ENCODE measurements around the gene ATP1A2.

ATP1A2 gene

GRCh38 chr1:160154790-160155189 is 39.2 kb downstream of the ATP1A2 start:
- no peak for DNase-seq

- DNase-seq, result no peak
These were observed 40.8 kb downstream of the ATP1A2 start for GRCh38 chr1:160156361-160156760.

GRCh38 chr1:160157174-160157573 is 41.6 kb downstream of the ATP1A2 start:
- DNase-seq, result no peak

GRCh38 chr1:160158031-160158430 is 42.5 kb downstream of the ATP1A2 start:
- no peak for DNase-seq

- no peak for DNase-seq
These were observed 43.0 kb downstream of the ATP1A2 start for GRCh38 chr1:160158534-160158933.

- no peak for DNase-seq
These were observed 44.3 kb downstream of the ATP1A2 start for GRCh38 chr1:160159846-160160245.

GRCh38 chr1:160161965-160162705 is 46.6 kb downstream of the ATP1A2 start:
- DNase-seq, result no peak

- DNase-seq, result no peak
These were observed 47.4 kb downstream of the ATP1A2 start for GRCh38 chr1:160162931-160163330.

- no peak for DNase-seq
These were observed 48.1 kb downstream of the ATP1A2 start for GRCh38 chr1:160163615-160164014.

- DNase-seq, result no peak
These were observed 48.6 kb downstream of the ATP1A2 start for GRCh38 chr1:160164121-160164520.

GRCh38 chr1:160166166-160166868 is 50.8 kb downstream of the ATP1A2 start:
- DNase-seq, result no peak

- no peak for DNase-seq
These were observed 51.5 kb downstream of the ATP1A2 start for GRCh38 chr1:160167056-160167455.

- no peak for DNase-seq
These were observed 52.0 kb downstream of the ATP1A2 start for GRCh38 chr1:160167580-160167979.

- no peak for DNase-seq
These were observed 52.5 kb downstream of the ATP1A2 start for GRCh38 chr1:160168016-160168415.

GRCh38 chr1:160168609-160169369 is 53.2 kb downstream of the ATP1A2 start:
- DNase-seq, result no peak

GRCh38 chr1:160169553-160170399 is 54.2 kb downstream of the ATP1A2 start:
- no peak for DNase-seq

GRCh38 chr1:160171354-160171753 is 55.8 kb downstream of the ATP1A2 start:
- DNase-seq, result no peak

GRCh38 chr1:160171980-160172379 is 56.4 kb downstream of the ATP1A2 start:
- DNase-seq, result no peak

- DNase-seq, result no peak
These were observed 61.7 kb downstream of the ATP1A2 start for GRCh38 chr1:160177231-160177630.

- no peak for DNase-seq
These were observed 62.1 kb downstream of the ATP1A2 start for GRCh38 chr1:160177667-160178066.

- DNase-seq, result no peak
These were observed 63.2 kb downstream of the ATP1A2 start for GRCh38 chr1:160178731-160179130.

GRCh38 chr1:160179336-160179735 is 63.8 kb downstream of the ATP1A2 start:
- DNase-seq, result no peak

GRCh38 chr1:160186246-160186645 is 70.7 kb downstream of the ATP1A2 start:
- no peak for DNase-seq
